ENCODE data around the gene TNFRSF18. TPM values are rescaled to one million over a fixed set of nuclear protein-coding genes. Genes with fewer than 3 reads are reported as not detected.

The TNFRSF18 gene
- total and polyA plus RNA-seq, 4 donors, result 1.0 to 1.3 (median 1.1) TPM; not detected in 1

DNA sequence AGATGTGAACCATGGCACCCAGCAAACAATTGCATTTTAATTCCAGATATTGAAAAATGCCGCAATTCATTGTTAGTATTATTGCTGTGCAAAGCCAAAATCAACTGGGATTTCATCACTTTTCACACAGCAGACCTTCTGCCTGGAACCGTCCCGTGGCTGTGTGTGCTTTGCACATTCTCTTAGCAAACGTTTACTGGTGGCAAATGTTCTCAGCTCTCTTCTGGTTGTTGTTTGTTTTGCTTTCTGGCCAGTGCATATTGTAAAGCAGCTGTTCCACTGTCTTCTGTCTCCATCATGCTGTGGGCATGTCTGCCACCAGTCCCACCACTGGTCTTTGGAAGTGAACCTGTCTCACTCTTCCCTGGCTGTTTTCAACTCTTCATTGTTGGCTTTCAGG is 52.5 kb downstream of the TNFRSF18 start:
- Histone ChIP-seq H3K9me3 (ENCODE audit: control insufficient read depth, low read length) (no peaks in the 10 kb centered on the region), H3K36me3 (ENCODE audit: control insufficient read depth in 1 of 2, insufficient read depth in 2 of 2, low read length in 1 of 2) (no peaks in the 10 kb centered on the region), H3K27ac (ENCODE audit: low read depth in 1 of 2, low read length in 2 of 2) (no peak overlapping the region), H3K4me1 (ENCODE audit: control insufficient read depth in 1 of 2, insufficient read depth in 2 of 2, low read length in 2 of 2) (no peaks in the 10 kb centered on the region), H3K27me3 (ENCODE audit: control insufficient read depth in 1 of 2, insufficient read depth in 2 of 2, low read length in 1 of 2) (no peaks in the 10 kb centered on the region), H3K4me3 (ENCODE audit: low read length in 2 of 2) (no peak overlapping the region)
- intact Hi-C loops (cut with DNase I), result no loop called here
- ATAC-seq (ENCODE audit: low FRiP score) (no peak), DNase-seq (no peak)
- 23 to 30% methylated on average over 4 of the region's 4 CpGs for WGBS, 2 donors

Small RNA genes within 50 kb of the gene (microRNA-seq; reads per million reads assigned to microRNA genes)
- gene MIR200A, result 3.6 to 8.0 reads per million in 2 donors
- gene MIR200B, result 14.3 to 17.9 reads per million in 2 donors
- 0 to 2.0 reads per million in 2 donors for gene MIR429

Other genes starting within 250 kb of the TNFRSF18 start
- 10 to 100 TPM; 35.8 to 41.4 TPM for gene NOC2L, start 247.3 kb downstream of the TNFRSF18 start, total RNA-seq
- gene NOC2L, start 247.3 kb downstream of the TNFRSF18 start, polyA plus RNA-seq, result 10 to 100 TPM; 17.3 to 55.5 TPM
- 10 to 100 TPM; 10.0 to 19.9 TPM for gene KLHL17, start 246.0 kb downstream of the TNFRSF18 start, total RNA-seq
- 10 to 100 TPM in 1 of 2 donors, 1 to 10 TPM in 1; 2.8 to 40.5 TPM for gene KLHL17, start 246.0 kb downstream of the TNFRSF18 start, polyA plus RNA-seq
- gene PLEKHN1, start 240.1 kb downstream of the TNFRSF18 start, total RNA-seq, result 1 to 10 TPM in 1 of 2 donors, under 1 TPM in 1; 0.52 to 1.2 TPM
- gene PLEKHN1, start 240.1 kb downstream of the TNFRSF18 start, polyA plus RNA-seq, result under 1 TPM; 0.13 to 0.61 TPM
- under 1 TPM; 0.42 to 0.49 TPM for gene PERM1, start 224.5 kb downstream of the TNFRSF18 start, total RNA-seq
- gene PERM1, start 224.5 kb downstream of the TNFRSF18 start, polyA plus RNA-seq, result 1 to 10 TPM in 1 of 2 donors, under 1 TPM in 1; 0.50 to 1.5 TPM
- gene HES4, start 206.5 kb downstream of the TNFRSF18 start, total RNA-seq, result 10 to 100 TPM; 31.3 to 47.5 TPM
- gene HES4, start 206.5 kb downstream of the TNFRSF18 start, polyA plus RNA-seq, result 10 to 100 TPM in 1 of 2 donors, 1 to 10 TPM in 1; 3.6 to 82.3 TPM
- 10 to 100 TPM; 34.4 to 40.8 TPM for gene ISG15, start 193.1 kb downstream of the TNFRSF18 start, total RNA-seq
- gene ISG15, start 193.1 kb downstream of the TNFRSF18 start, polyA plus RNA-seq, result 100 to 1,000 TPM in 1 of 2 donors, 10 to 100 TPM in 1; 79.5 to 104 TPM
- gene AGRN, start 186.5 kb downstream of the TNFRSF18 start, total RNA-seq, result 10 to 100 TPM; 25.1 to 38.6 TPM
- gene AGRN, start 186.5 kb downstream of the TNFRSF18 start, polyA plus RNA-seq, result 10 to 100 TPM in 1 of 2 donors, 1 to 10 TPM in 1; 4.3 to 20.1 TPM
- not detected for gene RNF223, start 132.3 kb downstream of the TNFRSF18 start, total RNA-seq
- gene RNF223, start 132.3 kb downstream of the TNFRSF18 start, polyA plus RNA-seq, result not detected
- gene C1orf159, start 90.5 kb downstream of the TNFRSF18 start, total RNA-seq, result 10 to 100 TPM in 1 of 2 donors, 1 to 10 TPM in 1; 9.3 to 13.6 TPM
- gene C1orf159, start 90.5 kb downstream of the TNFRSF18 start, polyA plus RNA-seq, result 10 to 100 TPM in 1 of 2 donors, 1 to 10 TPM in 1; 4.0 to 35.4 TPM
- gene TTLL10, start 32.7 kb downstream of the TNFRSF18 start, total RNA-seq, result under 1 TPM in 1 of 2 donors, not detected in 1; 0.15 TPM
- gene TTLL10, start 32.7 kb downstream of the TNFRSF18 start, polyA plus RNA-seq, result not detected
- gene TNFRSF4, start 7.6 kb upstream of the TNFRSF18 start, total RNA-seq, result 1 to 10 TPM; 1.6 to 3.5 TPM
- 1 to 10 TPM in 1 of 2 donors, not detected in 1; 1.0 TPM for gene TNFRSF4, start 7.6 kb upstream of the TNFRSF18 start, polyA plus RNA-seq
- gene SDF4, start 25.4 kb upstream of the TNFRSF18 start, total RNA-seq, result 100 to 1,000 TPM; 138 to 140 TPM
- 100 to 1,000 TPM in 1 of 2 donors, 10 to 100 TPM in 1; 73.3 to 158 TPM for gene SDF4, start 25.4 kb upstream of the TNFRSF18 start, polyA plus RNA-seq
- gene B3GALT6, start 25.6 kb upstream of the TNFRSF18 start, total RNA-seq, result 10 to 100 TPM; 11.3 to 12.8 TPM
- gene B3GALT6, start 25.6 kb upstream of the TNFRSF18 start, polyA plus RNA-seq, result 1 to 10 TPM; 2.5 to 9.3 TPM
- gene C1QTNF12, start 40.1 kb upstream of the TNFRSF18 start, total RNA-seq, result 1 to 10 TPM; 3.9 to 4.3 TPM
- 10 to 100 TPM in 1 of 2 donors, 1 to 10 TPM in 1; 3.4 to 10.0 TPM for gene C1QTNF12, start 40.1 kb upstream of the TNFRSF18 start, polyA plus RNA-seq
- gene UBE2J2, start 67.3 kb upstream of the TNFRSF18 start, total RNA-seq, result 10 to 100 TPM; 46.9 to 49.4 TPM
- 10 to 100 TPM; 17.2 to 49.3 TPM for gene UBE2J2, start 67.3 kb upstream of the TNFRSF18 start, polyA plus RNA-seq
- 1 to 10 TPM; 3.5 to 8.2 TPM for gene SCNN1D, start 73.8 kb upstream of the TNFRSF18 start, total RNA-seq
- gene SCNN1D, start 73.8 kb upstream of the TNFRSF18 start, polyA plus RNA-seq, result 10 to 100 TPM in 1 of 2 donors, 1 to 10 TPM in 1; 7.9 to 24.1 TPM
- 10 to 100 TPM; 25.0 to 69.2 TPM for gene ACAP3, start 101.3 kb upstream of the TNFRSF18 start, total RNA-seq
- gene ACAP3, start 101.3 kb upstream of the TNFRSF18 start, polyA plus RNA-seq, result 10 to 100 TPM; 10.6 to 63.9 TPM
- gene PUSL1, start 102.0 kb upstream of the TNFRSF18 start, total RNA-seq, result 10 to 100 TPM in 1 of 2 donors, 1 to 10 TPM in 1; 7.4 to 12.6 TPM
- gene PUSL1, start 102.0 kb upstream of the TNFRSF18 start, polyA plus RNA-seq, result 10 to 100 TPM in 1 of 2 donors, 1 to 10 TPM in 1; 5.8 to 13.7 TPM
- gene INTS11, start 118.1 kb upstream of the TNFRSF18 start, total RNA-seq, result 100 to 1,000 TPM; 114 to 121 TPM
- 100 to 1,000 TPM in 1 of 2 donors, 10 to 100 TPM in 1; 48.0 to 995 TPM for gene INTS11, start 118.1 kb upstream of the TNFRSF18 start, polyA plus RNA-seq
- 10 to 100 TPM; 13.9 to 16.4 TPM for gene CPTP, start 118.2 kb upstream of the TNFRSF18 start, total RNA-seq
- gene CPTP, start 118.2 kb upstream of the TNFRSF18 start, polyA plus RNA-seq, result 10 to 100 TPM; 12.9 to 14.9 TPM
- under 1 TPM; 0.24 to 0.36 TPM for gene TAS1R3, start 124.7 kb upstream of the TNFRSF18 start, total RNA-seq
- under 1 TPM; 0.25 to 0.31 TPM for gene TAS1R3, start 124.7 kb upstream of the TNFRSF18 start, polyA plus RNA-seq
- gene DVL1, start 142.8 kb upstream of the TNFRSF18 start, total RNA-seq, result 10 to 100 TPM; 48.7 to 53.7 TPM
- 10 to 100 TPM; 21.2 to 71.9 TPM for gene DVL1, start 142.8 kb upstream of the TNFRSF18 start, polyA plus RNA-seq
- 100 to 1,000 TPM; 105 to 221 TPM for gene MXRA8, start 152.0 kb upstream of the TNFRSF18 start, total RNA-seq
- gene MXRA8, start 152.0 kb upstream of the TNFRSF18 start, polyA plus RNA-seq, result 100 to 1,000 TPM in 1 of 2 donors, 10 to 100 TPM in 1; 52.3 to 364 TPM
- 10 to 100 TPM; 59.6 to 65.6 TPM for gene AURKAIP1, start 168.6 kb upstream of the TNFRSF18 start, total RNA-seq
- gene AURKAIP1, start 168.6 kb upstream of the TNFRSF18 start, polyA plus RNA-seq, result 100 to 1,000 TPM; 119 to 154 TPM
- 100 to 1,000 TPM; 153 to 246 TPM for gene CCNL2, start 192.7 kb upstream of the TNFRSF18 start, total RNA-seq
- gene CCNL2, start 192.7 kb upstream of the TNFRSF18 start, polyA plus RNA-seq, result 100 to 1,000 TPM in 1 of 2 donors, 10 to 100 TPM in 1; 34.6 to 409 TPM
- gene MRPL20, start 200.7 kb upstream of the TNFRSF18 start, total RNA-seq, result 10 to 100 TPM; 69.7 to 70.2 TPM
- gene MRPL20, start 200.7 kb upstream of the TNFRSF18 start, polyA plus RNA-seq, result 100 to 1,000 TPM; 144 to 184 TPM
- 1 to 10 TPM; 1.5 to 6.9 TPM for gene ANKRD65, start 214.7 kb upstream of the TNFRSF18 start, total RNA-seq
- gene ANKRD65, start 214.7 kb upstream of the TNFRSF18 start, polyA plus RNA-seq, result under 1 TPM in 1 of 2 donors, not detected in 1; 0.13 TPM
- 10 to 100 TPM; 35.6 to 86.5 TPM for gene VWA1, start 229.1 kb upstream of the TNFRSF18 start, total RNA-seq
- 1 to 10 TPM in 1 of 2 donors, under 1 TPM in 1; 0.13 to 4.5 TPM for gene VWA1, start 229.1 kb upstream of the TNFRSF18 start, polyA plus RNA-seq
- 1 to 10 TPM in 1 of 2 donors, under 1 TPM in 1; 0.42 to 5.5 TPM for gene ATAD3C, start 243.1 kb upstream of the TNFRSF18 start, total RNA-seq
- gene ATAD3C, start 243.1 kb upstream of the TNFRSF18 start, polyA plus RNA-seq, result under 1 TPM in 1 of 2 donors, not detected in 1; 0.08 TPM